Fibroblast of skin of right biceps (primary cell): ENCODE results near the gene FAM222A.
A peak's percentile ranks its signal among the peaks of the same experiment; 100 is the strongest.
"Not testable (repeated sequence)": the region's sequence is repeated elsewhere in the genome, so short reads cannot be mapped to it uniquely, and the experiment has no call there.

ENCODE experiments used
- DNase-seq: peaks from one replicate; pipeline ENCODE4 v3.0.0-alpha.2; 2013

FAM222A gene

GRCh38 chr12:109693653-109694600 is 19.7 kb upstream of the FAM222A start:
- DNase-seq = no peak

GRCh38 chr12:109694629-109695028 is 19.0 kb upstream of the FAM222A start:
- not testable (repeated sequence) for DNase-seq

GRCh38 chr12:109695416-109695815 is 18.2 kb upstream of the FAM222A start:
- no peak for DNase-seq

- no peak for DNase-seq
Measured at GRCh38 chr12:109695961-109696461, 17.6 kb upstream of the FAM222A start.

- peak; percentile 14 for DNase-seq
Measured at GRCh38 chr12:109696485-109697269, 16.9 kb upstream of the FAM222A start.

GRCh38 chr12:109697270-109697553 is 16.4 kb upstream of the FAM222A start:
- DNase-seq = no peak

- no peak for DNase-seq
Measured at GRCh38 chr12:109697877-109698468, 15.7 kb upstream of the FAM222A start.

- DNase-seq = no peak
Measured at GRCh38 chr12:109698820-109699219, 14.8 kb upstream of the FAM222A start.

- no peak for DNase-seq
Measured at GRCh38 chr12:109701064-109701463, 12.6 kb upstream of the FAM222A start.

- DNase-seq = no peak
Measured at GRCh38 chr12:109702111-109702841, 11.3 kb upstream of the FAM222A start.

- no peak for DNase-seq
Measured at GRCh38 chr12:109703684-109704083, 9.9 kb upstream of the FAM222A start.

GRCh38 chr12:109704371-109705098 is 9.1 kb upstream of the FAM222A start:
- no peak for DNase-seq

GRCh38 chr12:109705291-109705690 is 8.3 kb upstream of the FAM222A start:
- no peak for DNase-seq

- no peak for DNase-seq
Measured at GRCh38 chr12:109706398-109706746, 7.3 kb upstream of the FAM222A start.

- DNase-seq = no peak
Measured at GRCh38 chr12:109706747-109707469, 6.7 kb upstream of the FAM222A start.

GRCh38 chr12:109707470-109707821 is 6.2 kb upstream of the FAM222A start:
- DNase-seq = no peak

- no peak for DNase-seq
Measured at GRCh38 chr12:109708939-109709338, 4.7 kb upstream of the FAM222A start.

GRCh38 chr12:109709401-109709991 is 4.1 kb upstream of the FAM222A start:
- no peak for DNase-seq

GRCh38 chr12:109710205-109710746 is 3.3 kb upstream of the FAM222A start:
- DNase-seq = no peak

- DNase-seq = no peak
Measured at GRCh38 chr12:109710747-109711595, 2.7 kb upstream of the FAM222A start.
